Vagina (tissue), 2 donors: ENCODE results near the gene FAM3A.

Experiments
- CTCF ChIP-seq, 3 experiments: fragments of 450-650 bp in 2 of 3; fragments of 200-600 bp in 1 of 3; sonication (generic) in 1 of 3; IDR thresholded peaks; one replicate each; pipeline ENCODE4 v1.5.1; 2017 to 2019; ENCODE audit warnings: antibody characterized with exemption in 3 of 3, mild to moderate bottlenecking in 2 of 3, moderate library complexity in 2 of 3
- POLR2A ChIP-seq, 2 donors: fragments of 450-650 bp; IDR thresholded peaks; one replicate each; pipeline ENCODE4 v1.6.1; 2017; ENCODE audit warnings: antibody characterized with exemption in 2 of 2, mild to moderate bottlenecking in 2 of 2, moderate library complexity in 2 of 2

DNA sequence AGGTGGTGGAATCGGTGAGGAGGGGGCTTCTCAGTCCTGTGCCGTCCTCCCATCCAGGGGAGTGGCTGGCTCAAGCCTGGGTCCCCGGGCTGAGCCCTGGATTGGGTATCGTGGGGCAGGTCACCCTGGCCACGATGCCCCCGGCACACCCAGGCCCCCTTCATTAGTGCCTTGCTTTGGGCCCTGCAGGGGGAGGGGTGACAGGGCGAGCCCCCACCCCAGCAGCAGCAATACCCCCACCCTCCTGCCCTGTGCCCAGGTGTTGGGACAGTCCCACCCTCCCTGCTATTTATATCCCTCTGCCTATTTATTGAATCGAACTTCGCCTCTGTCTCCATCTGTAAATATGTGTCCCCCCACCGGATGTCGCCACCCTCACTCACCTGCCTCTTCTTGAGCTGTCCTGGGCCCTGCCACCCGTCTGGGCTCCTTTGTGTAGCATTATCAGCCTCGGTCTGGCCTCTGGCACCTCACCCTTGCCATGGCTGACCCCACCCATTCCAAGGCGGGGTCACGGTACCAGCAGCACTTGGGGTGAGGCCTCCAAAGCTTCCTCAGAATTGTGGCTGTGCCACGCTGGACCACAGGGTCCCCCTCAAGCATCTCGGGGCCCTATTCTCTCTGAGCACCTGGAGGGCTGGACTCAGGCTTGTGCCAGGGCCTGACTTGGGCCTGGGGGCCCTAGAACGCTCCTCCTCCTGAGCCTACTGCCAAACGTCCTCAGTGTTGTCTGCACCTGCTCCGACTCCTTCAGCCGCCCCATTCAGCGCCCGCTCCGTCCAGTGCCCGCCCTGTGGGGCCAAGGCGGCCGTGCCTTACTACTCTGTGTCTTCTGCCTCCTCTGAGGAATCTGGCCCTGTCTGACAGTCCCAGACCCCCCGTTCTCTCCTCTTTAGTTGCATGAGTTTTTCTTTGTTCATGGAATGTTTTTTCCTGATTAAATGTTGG is 43.1 kb downstream of the FAM3A start:
- TF ChIP-seq POLR2A (IDR thresholded peaks at IDR 0.05), result no peak
- TF ChIP-seq CTCF (IDR thresholded peaks at IDR 0.05), result no peak
